ENCODE data around the gene LAMP1.
"Not testable (repeated sequence)": the region's sequence is repeated elsewhere in the genome, so short reads cannot be mapped to it uniquely, and the experiment has no call there.

The LAMP1 gene, protein sequence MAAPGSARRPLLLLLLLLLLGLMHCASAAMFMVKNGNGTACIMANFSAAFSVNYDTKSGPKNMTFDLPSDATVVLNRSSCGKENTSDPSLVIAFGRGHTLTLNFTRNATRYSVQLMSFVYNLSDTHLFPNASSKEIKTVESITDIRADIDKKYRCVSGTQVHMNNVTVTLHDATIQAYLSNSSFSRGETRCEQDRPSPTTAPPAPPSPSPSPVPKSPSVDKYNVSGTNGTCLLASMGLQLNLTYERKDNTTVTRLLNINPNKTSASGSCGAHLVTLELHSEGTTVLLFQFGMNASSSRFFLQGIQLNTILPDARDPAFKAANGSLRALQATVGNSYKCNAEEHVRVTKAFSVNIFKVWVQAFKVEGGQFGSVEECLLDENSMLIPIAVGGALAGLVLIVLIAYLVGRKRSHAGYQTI

DNA sequence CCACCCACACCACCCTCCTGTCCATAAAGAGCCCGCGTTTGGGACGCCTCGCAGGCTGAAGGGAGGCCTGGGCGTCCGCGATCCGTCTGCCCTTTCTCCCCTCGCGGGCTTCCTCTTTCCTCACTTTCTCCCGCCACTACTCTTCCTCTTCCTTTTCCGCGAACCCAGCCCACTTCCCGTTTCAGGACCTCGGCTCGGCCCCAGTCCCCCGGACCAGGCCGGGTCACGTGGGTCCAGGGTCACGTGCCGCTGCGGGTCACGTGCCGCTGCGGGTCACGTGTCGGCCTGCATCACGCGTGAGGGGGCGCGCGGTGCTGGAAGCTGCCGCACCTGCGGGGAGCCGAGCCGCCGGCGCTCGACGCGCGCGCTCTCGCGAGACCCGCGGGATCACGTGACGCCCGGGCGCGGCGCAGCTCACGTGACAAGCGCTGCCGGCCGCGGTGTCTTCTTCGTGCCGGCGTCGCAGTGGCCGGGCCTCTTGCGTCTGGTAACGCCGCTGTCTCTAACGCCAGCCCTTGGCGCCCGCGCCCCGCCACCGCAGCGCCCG is at the start of gene LAMP1:
Gene LAMP1, plus strand, starts transcription at position 417 of the 547 bp plus-strand sequence. CDS start 196 bp downstream, outside the sequence.
- H3K4me1 ChIP-seq (ENCODE audit: insufficient read depth, low read length): peaks cover 16% of the 10 kb centered on the region
- no peaks in the 10 kb centered on the region for H3K36me3 ChIP-seq (ENCODE audit: insufficient read depth, low read length)
- no peaks in the 10 kb centered on the region for H3K9me3 ChIP-seq (ENCODE audit: low read length)
- H3K4me3 ChIP-seq (ENCODE audit: low read length): peak within 1 kb of the TSS; percentile 76
- no peaks in the 10 kb centered on the region for H3K27me3 ChIP-seq (ENCODE audit: insufficient read depth, low read length)
- peak within 1 kb of the TSS; percentile 100 for H2AFZ ChIP-seq (ENCODE audit: low read depth, low read length)

GRCh38 chr13:113252516-113253095 is 44.4 kb upstream of the LAMP1 start:
- Histone ChIP-seq H3K4me1 (ENCODE audit: insufficient read depth, low read length) (no peaks in the 10 kb centered on the region), H3K36me3 (ENCODE audit: insufficient read depth, low read length) (peaks cover 71% of the 10 kb centered on the region)

GRCh38 chr13:113257908-113258307 is 39.1 kb upstream of the LAMP1 start:
- peaks cover 64% of the 10 kb centered on the region for H3K36me3 ChIP-seq (ENCODE audit: insufficient read depth, low read length)
- H3K4me1 ChIP-seq (ENCODE audit: insufficient read depth, low read length); H3K27me3 ChIP-seq (ENCODE audit: insufficient read depth, low read length); H3K9me3 ChIP-seq (ENCODE audit: low read length); H2AFZ ChIP-seq (ENCODE audit: low read depth, low read length); H3K4me3 ChIP-seq (ENCODE audit: low read length): not testable (repeated sequence)

More at GRCh38 chr13:113252516-113253095, 44.4 kb upstream of the LAMP1 start:
- Histone ChIP-seq H2AFZ (ENCODE audit: low read depth, low read length) (no peak overlapping the region), H3K27me3 (ENCODE audit: insufficient read depth, low read length) (no peaks in the 10 kb centered on the region), H3K4me3 (ENCODE audit: low read length) (no peak overlapping the region), H3K9me3 (ENCODE audit: low read length) (peaks cover 2% of the 10 kb centered on the region)

DNA sequence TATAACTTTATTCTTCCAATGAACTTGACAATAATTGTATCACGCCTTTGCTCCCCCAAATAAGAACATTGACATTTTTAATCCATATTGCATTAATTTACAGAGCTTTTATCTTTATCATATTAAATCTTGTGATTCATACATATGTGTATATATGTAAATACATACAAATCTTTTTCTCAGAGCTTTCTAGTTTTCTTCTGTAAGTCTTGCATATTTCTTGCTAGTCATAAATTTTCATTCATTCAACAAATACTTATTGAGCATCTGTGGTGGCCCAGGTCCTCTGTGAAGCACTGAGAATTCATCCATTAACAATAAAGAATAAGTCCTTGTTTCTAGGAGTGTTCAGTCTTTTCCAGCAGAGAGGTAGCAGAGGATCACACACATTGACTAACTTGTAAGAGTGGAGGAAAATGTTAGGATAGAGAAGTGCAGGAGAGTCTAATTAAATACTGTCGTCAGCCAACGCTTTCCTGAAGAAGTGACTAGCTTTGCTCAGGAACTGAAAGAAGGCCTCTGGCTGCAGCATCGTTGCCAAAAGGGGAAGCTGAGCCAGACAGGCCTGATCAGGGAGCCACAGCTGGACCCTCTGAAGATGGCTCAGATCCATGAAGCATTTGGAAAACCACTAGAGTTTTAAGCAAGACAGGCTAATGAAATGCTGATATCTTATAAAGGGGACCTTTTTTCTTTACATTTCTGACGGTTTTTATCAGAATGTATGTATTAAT is 38.6 kb upstream of the LAMP1 start:
- Histone ChIP-seq H2AFZ (ENCODE audit: low read depth, low read length) (no peak overlapping the region), H3K4me3 (ENCODE audit: low read length) (no peak overlapping the region), H3K36me3 (ENCODE audit: insufficient read depth, low read length) (peaks cover 65% of the 10 kb centered on the region), H3K9me3 (ENCODE audit: low read length) (peaks cover 8% of the 10 kb centered on the region), H3K4me1 (ENCODE audit: insufficient read depth, low read length) (no peaks in the 10 kb centered on the region), H3K27me3 (ENCODE audit: insufficient read depth, low read length) (no peaks in the 10 kb centered on the region)

DNA sequence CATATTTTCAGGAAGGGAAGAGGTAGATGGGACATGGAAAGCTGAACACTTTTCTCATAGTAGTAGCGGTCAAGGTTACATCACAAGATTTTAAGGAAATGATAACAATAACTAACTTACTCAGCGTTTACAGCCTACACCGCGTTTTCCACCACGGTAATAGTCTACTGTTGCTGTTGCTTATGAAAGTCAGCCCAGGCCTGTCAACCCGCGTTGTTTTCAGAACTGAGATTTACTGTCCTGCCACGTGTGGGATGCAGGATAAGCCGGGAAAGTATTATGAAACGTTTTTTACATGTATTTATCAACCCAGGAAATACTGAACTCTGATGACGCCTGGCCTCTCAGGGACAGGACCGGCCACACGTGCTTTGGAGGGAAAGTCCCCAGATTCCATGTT is 36.0 kb upstream of the LAMP1 start:
- Histone ChIP-seq H3K36me3 (ENCODE audit: insufficient read depth, low read length) (peaks cover 56% of the 10 kb centered on the region), H3K4me3 (ENCODE audit: low read length) (no peak overlapping the region), H3K27me3 (ENCODE audit: insufficient read depth, low read length) (no peaks in the 10 kb centered on the region), H2AFZ (ENCODE audit: low read depth, low read length) (no peak overlapping the region), H3K9me3 (ENCODE audit: low read length) (peaks cover 8% of the 10 kb centered on the region), H3K4me1 (ENCODE audit: insufficient read depth, low read length) (no peaks in the 10 kb centered on the region)

- H3K4me3 ChIP-seq (ENCODE audit: low read length); H3K9me3 ChIP-seq (ENCODE audit: low read length); H2AFZ ChIP-seq (ENCODE audit: low read depth, low read length); H3K4me1 ChIP-seq (ENCODE audit: insufficient read depth, low read length); H3K27me3 ChIP-seq (ENCODE audit: insufficient read depth, low read length): not testable (repeated sequence)
- H3K36me3 ChIP-seq (ENCODE audit: insufficient read depth, low read length): peaks cover 43% of the 10 kb centered on the region
Observed at GRCh38 chr13:113263016-113263415, 34.0 kb upstream of the LAMP1 start.

GRCh38 chr13:113267642-113268405 is 29.2 kb upstream of the LAMP1 start:
- Histone ChIP-seq H2AFZ (ENCODE audit: low read depth, low read length) (no peak overlapping the region), H3K36me3 (ENCODE audit: insufficient read depth, low read length) (peaks cover 30% of the 10 kb centered on the region), H3K4me3 (ENCODE audit: low read length) (no peak overlapping the region), H3K9me3 (ENCODE audit: low read length) (no peaks in the 10 kb centered on the region), H3K4me1 (ENCODE audit: insufficient read depth, low read length) (no peaks in the 10 kb centered on the region), H3K27me3 (ENCODE audit: insufficient read depth, low read length) (no peaks in the 10 kb centered on the region)

DNA sequence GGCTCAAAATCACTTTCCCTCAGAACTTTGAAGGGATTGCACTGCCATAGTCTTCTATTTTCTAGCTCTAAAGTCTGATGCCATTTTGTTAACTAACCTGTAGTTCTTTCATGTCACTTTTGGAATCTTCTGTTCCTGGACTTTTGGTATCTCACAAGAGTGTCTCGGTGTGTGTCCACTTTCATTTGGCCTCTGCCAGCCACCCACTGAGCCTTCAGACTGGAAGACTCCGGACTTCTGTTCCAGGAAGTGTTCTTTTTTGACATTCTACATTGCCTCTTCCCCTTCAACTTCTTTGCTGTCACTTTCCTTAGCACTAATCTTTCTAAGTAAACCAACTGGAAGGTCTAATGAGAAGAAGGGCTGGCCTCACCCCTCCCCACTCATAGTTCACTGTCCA is 25.0 kb upstream of the LAMP1 start:
- Histone ChIP-seq H3K36me3 (ENCODE audit: insufficient read depth, low read length) (peaks cover 19% of the 10 kb centered on the region), H3K4me3 (ENCODE audit: low read length) (no peak overlapping the region), H3K4me1 (ENCODE audit: insufficient read depth, low read length) (no peaks in the 10 kb centered on the region), H3K27me3 (ENCODE audit: insufficient read depth, low read length) (no peaks in the 10 kb centered on the region), H2AFZ (ENCODE audit: low read depth, low read length) (no peak overlapping the region), H3K9me3 (ENCODE audit: low read length) (no peaks in the 10 kb centered on the region)

- Histone ChIP-seq H3K36me3 (ENCODE audit: insufficient read depth, low read length) (peaks cover 19% of the 10 kb centered on the region), H3K4me1 (ENCODE audit: insufficient read depth, low read length) (no peaks in the 10 kb centered on the region), H3K4me3 (ENCODE audit: low read length) (no peak overlapping the region), H3K27me3 (ENCODE audit: insufficient read depth, low read length) (no peaks in the 10 kb centered on the region), H3K9me3 (ENCODE audit: low read length) (no peaks in the 10 kb centered on the region), H2AFZ (ENCODE audit: low read depth, low read length) (no peak overlapping the region)
Observed at GRCh38 chr13:113272701-113273181, 24.3 kb upstream of the LAMP1 start.

GRCh38 chr13:113273321-113273720 is 23.7 kb upstream of the LAMP1 start:
- no peak overlapping the region for H2AFZ ChIP-seq (ENCODE audit: low read depth, low read length)
- H3K4me3 ChIP-seq (ENCODE audit: low read length): no peak overlapping the region
- no peaks in the 10 kb centered on the region for H3K4me1 ChIP-seq (ENCODE audit: insufficient read depth, low read length)
- no peaks in the 10 kb centered on the region for H3K9me3 ChIP-seq (ENCODE audit: low read length)
- H3K27me3 ChIP-seq (ENCODE audit: insufficient read depth, low read length): no peaks in the 10 kb centered on the region
- peaks cover 18% of the 10 kb centered on the region for H3K36me3 ChIP-seq (ENCODE audit: insufficient read depth, low read length)

GRCh38 chr13:113273851-113274590 is 23.0 kb upstream of the LAMP1 start:
- Histone ChIP-seq H2AFZ (ENCODE audit: low read depth, low read length) (no peak overlapping the region), H3K4me1 (ENCODE audit: insufficient read depth, low read length) (no peaks in the 10 kb centered on the region), H3K27me3 (ENCODE audit: insufficient read depth, low read length) (no peaks in the 10 kb centered on the region), H3K9me3 (ENCODE audit: low read length) (peaks cover 3% of the 10 kb centered on the region), H3K4me3 (ENCODE audit: low read length) (no peak overlapping the region), H3K36me3 (ENCODE audit: insufficient read depth, low read length) (peaks cover 11% of the 10 kb centered on the region)

DNA sequence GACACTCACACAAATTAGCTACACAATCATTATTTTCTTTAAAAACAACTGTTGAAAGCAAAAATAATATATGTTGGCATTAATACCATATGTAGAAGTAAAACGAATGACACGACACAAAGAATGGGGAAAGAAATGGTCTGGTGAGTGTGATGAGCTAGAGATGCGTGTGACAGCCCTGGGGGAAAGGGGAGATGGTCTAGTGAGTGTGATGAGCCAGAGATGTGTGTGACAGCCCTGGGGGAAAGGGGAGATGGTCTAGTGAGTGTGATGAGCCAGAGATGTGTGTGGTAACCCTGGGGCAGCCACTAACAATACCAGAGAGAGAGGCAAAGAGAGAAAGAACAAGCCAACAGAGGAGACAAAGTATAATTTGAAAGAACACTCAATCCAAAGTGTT is 22.3 kb upstream of the LAMP1 start:
- H3K36me3 ChIP-seq (ENCODE audit: insufficient read depth, low read length): peaks cover 9% of the 10 kb centered on the region
- no peak overlapping the region for H3K4me3 ChIP-seq (ENCODE audit: low read length)
- no peaks in the 10 kb centered on the region for H3K4me1 ChIP-seq (ENCODE audit: insufficient read depth, low read length)
- peaks cover 4% of the 10 kb centered on the region for H3K9me3 ChIP-seq (ENCODE audit: low read length)
- H3K27me3 ChIP-seq (ENCODE audit: insufficient read depth, low read length): no peaks in the 10 kb centered on the region
- no peak overlapping the region for H2AFZ ChIP-seq (ENCODE audit: low read depth, low read length)

All from neuron (in vitro differentiated cells).